Bone marrow (tissue), 2 donors: ENCODE results near the gene SARDH.

Experiments used
- DNase-seq, 2 donors: peaks; one replicate each; lab custom pipeline; 2025; lab: John Stamatoyannopoulos, UW

Gene SARDH

GRCh38 chr9:133703591-133704399 is 34.4 kb downstream of the SARDH start:
- DNase-seq = no peak

DNA sequence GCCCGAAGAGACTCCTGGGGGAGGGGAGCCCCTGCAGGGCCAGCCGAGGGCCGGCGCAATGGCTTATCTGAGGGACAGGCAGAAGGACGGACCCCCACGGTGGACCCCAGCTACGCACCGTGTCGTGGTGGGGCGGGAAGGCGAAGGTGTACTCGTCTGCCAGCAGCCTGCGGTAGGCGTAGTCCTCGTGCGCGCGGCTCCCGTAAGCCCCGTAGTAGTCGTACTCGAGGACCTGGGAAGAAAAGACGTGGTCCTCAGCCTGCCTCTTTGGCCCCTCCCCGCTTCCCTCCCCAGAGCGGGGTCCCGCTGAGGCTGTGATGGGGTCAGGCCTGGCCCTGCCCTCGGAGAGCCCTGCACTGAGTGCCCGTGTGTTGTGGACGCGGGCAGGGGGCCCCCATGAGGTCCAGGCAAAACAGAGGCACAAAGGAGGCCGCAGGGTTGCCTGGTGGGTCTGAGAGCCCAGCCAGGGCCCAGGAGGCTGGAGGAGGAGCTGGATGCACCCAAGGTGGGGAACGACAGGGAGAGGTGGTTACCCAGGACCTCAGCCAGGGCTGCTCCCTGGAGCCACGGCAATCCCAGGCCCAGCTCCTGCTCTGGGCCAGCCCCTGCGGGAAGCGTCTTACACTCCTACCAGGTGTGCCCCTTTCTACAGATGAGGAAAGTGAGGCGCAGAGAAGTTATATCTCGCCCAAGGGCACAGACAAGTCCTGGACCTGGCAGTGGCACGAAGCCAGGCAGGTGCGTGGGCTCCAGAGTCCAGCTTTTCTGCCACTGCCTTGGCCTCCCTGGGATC is 35.2 kb downstream of the SARDH start:
- no peak for DNase-seq

DNA sequence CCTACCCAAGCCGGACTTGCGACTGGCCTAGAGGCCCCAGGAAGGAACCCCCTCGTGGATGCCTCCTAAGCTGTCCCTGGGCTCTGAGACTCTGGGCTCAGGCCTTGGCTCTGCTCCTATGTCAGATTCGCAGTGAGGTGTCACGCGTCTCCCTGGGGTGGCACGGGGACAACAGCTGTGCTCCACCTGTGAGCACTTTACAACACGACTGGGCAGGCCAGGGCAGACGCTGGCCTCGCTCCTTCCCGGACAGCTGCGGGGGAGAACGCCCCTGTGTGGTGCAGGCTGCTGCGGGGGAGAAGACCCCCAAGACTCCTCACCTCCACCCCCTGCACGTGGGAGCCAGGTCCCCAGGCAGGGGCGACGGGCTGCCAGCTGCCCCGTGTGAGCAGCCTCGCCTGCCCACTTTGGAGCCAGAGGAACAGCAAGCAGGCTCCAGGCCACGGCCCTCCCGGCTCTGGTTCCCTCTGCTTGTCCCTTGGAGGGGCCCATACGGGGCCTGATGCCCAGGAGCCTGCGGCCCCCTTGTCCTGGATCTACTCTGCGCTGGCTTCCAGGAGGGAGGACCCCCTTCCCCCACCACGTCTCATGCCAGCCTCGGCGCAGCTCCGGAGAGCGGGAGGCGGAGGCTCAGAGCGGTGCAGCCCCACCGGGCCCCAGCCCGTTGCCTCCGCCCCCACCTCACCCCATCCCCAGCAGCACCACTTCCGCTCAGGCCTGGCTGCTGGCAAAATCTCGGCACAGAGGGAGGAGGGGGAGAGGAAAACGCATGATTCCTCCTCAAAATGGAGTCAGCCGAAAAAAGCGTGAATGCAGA is 36.0 kb downstream of the SARDH start:
- DNase-seq = no peak

GRCh38 chr9:133701321-133701980 is 36.7 kb downstream of the SARDH start:
- DNase-seq = no peak

DNA sequence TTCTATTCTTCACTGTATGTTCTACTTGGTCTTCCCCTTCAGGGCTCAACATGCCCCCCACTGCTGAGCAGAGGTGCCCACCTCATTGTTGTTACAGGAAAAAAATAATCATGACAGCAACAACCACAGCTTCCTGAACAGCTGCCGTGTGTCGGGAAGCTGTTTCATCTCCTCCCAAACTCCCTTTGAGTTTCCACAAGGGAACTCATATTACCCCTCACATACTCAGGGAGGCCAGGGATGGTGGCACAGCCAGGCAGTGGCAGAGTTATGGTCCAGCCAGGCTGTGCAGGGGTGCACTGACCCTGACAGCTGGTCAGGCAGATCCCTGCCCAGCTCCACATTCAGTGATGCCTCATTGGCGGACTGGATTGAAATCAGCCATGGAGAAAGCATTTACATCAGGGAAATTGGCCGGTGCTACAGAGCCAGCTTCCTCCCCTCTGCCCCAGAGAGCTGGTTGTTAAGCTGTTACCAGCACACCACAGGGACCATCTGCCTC is 37.3 kb downstream of the SARDH start:
- DNase-seq = no peak

GRCh38 chr9:133699546-133699945 is 38.6 kb downstream of the SARDH start:
- DNase-seq = no peak

DNA sequence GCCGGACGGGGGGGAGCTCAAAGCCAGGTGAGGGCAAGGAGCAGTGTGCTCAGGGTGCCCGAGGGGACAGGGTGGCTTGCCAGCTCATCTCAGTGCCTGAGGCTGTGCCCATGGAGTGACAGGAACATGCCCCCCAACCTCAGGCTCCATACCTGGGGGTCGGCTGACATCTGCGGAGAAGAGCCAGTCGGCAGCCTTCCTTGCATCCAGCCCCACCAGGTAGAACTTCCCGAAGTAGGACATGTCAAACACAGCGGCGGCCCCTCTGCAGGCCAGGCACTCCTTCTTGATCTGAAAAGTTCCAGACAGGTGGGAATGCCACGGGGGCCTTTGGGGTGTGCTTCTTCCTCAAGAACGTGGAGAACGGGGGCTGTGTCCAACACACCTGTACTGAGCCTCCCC is 42.1 kb downstream of the SARDH start:
- no peak for DNase-seq

- DNase-seq = no peak
These were observed 43.5 kb downstream of the SARDH start for GRCh38 chr9:133694686-133695085.

DNA sequence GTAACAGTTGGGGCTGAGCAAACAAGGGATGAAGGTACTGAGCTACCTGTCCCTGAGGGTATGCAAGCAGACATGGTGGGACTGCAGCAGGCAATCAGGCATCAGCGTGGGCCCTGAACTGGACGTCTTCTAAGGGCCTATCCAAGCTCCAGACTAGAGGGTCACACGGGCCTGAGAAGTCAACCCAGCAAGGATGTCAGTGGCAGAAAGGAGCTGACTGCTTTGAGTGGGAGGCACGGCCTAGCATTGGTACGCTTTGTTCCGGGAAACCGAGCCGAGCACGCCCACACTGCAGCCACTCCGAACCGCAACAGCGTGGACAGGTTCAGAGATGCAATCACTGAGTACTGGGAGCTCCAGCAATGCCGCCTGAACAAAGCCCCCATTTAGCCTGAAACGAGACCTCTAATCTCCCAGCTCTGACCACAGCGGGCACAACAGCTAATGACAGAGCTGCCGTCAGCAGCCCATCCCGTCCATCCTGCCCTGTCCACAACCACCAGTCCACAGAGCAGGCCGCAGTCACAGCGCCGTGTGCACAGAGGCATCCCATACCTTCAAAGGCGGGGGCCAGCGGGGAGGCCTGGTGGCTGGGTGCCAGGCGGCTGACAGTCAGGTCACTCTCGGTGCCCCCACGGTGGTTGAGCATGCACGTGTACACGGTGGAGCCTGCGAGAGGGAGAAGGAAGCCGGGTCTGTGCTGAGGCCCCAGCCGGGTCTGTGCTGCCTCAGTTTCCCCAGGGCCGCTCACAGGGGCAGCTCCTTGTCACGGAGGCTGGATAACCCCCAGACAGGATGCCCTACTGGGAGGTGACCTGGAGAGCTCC is 44.2 kb downstream of the SARDH start:
- DNase-seq = no peak

DNA sequence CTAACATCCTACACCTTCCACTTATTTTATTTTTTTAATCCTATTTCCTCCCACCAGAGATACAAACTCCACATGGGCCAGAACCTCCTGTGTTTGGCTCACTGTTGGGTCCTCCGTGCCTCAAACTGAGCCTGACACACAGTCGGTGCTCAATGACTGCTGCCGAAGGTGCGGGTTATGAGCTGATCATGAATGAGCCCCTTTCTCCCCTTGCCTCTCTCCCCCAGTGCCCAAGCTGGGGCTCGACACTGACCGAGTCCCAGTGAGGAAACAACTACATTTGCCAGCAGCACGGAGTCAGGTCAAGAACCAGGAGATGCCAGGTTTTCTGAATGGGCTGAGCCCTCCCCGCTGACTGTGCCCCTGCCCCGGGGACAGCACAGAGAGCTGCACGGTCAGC is 45.0 kb downstream of the SARDH start:
- DNase-seq = no peak

- DNase-seq = no peak
These were observed 45.7 kb downstream of the SARDH start for GRCh38 chr9:133692364-133692985.

- no peak for DNase-seq
These were observed 46.4 kb downstream of the SARDH start for GRCh38 chr9:133691626-133692363.

DNA sequence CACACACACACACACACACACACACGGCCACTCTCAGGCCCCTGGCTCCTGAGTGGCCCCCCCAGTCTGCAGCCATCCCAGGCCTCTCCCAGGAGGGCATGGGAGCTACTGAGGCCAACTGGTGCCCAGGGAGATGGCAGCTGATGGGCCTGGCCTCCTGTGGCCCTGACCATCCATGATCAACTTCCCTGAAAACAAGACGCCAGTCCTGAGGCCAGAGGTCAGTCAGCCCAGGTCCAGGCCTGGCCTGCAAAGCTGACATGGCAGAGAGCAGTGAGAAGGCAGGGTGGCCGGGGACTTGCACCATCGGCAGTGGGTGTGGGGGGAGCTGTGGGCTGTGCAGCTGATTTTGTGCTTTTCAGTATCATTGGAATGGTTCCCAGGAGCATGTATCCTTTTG is 47.0 kb downstream of the SARDH start:
- no peak for DNase-seq

DNA sequence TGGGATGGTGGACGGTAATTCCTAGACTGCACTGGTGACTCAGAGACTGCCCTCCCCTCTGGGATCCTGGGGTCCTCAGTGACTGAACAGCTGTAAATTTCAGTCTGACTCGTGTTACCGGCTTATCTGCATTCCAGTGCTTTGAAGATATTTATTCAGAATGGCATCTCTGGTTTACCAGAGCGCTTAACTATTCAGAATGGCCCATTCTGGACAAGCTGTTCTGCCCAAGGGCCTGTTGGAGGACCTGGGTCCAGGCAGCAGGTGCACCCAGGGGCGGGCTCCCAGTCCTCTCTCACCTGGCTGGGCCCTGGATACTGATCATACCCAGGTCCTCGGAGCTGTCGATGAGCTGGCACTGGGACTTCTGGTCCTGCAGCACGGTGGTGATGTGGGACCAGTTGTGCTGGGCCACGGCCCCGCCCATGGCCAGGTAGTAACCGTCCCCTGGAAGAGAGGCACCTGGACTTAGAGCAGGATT is 48.0 kb downstream of the SARDH start:
- DNase-seq = no peak

DNA sequence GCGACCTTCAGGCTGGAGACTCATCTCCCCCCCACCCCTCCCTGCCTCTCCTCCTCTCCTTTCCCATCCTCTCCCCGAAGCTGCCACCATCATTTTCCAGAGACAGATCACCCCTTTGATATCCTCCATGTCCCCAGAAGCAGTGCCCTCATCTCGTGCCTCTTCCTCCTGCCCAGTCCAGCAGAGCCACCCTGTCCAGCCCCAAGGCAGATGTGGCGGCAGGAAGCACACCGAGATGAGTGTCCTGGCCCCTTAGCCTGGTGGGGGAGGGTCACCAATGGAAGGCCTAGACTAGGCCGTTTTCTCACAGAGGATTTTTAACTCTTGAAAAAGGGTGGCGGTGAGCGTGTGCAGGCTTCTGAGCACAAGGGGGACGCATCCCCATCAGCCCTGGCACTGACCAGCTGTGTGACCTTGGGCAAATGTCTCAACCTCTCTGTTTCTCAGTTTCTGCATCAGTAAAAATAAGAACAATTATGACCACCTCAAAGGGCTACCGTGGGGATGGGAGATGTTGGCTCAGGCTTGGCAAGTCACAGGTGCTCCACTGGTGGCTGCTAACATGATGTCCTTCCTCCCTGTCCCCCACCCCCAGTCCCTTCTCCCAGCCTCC is 48.9 kb downstream of the SARDH start:
- DNase-seq = no peak

GRCh38 chr9:133687856-133688761 is 50.0 kb downstream of the SARDH start:
- DNase-seq = no peak

DNA sequence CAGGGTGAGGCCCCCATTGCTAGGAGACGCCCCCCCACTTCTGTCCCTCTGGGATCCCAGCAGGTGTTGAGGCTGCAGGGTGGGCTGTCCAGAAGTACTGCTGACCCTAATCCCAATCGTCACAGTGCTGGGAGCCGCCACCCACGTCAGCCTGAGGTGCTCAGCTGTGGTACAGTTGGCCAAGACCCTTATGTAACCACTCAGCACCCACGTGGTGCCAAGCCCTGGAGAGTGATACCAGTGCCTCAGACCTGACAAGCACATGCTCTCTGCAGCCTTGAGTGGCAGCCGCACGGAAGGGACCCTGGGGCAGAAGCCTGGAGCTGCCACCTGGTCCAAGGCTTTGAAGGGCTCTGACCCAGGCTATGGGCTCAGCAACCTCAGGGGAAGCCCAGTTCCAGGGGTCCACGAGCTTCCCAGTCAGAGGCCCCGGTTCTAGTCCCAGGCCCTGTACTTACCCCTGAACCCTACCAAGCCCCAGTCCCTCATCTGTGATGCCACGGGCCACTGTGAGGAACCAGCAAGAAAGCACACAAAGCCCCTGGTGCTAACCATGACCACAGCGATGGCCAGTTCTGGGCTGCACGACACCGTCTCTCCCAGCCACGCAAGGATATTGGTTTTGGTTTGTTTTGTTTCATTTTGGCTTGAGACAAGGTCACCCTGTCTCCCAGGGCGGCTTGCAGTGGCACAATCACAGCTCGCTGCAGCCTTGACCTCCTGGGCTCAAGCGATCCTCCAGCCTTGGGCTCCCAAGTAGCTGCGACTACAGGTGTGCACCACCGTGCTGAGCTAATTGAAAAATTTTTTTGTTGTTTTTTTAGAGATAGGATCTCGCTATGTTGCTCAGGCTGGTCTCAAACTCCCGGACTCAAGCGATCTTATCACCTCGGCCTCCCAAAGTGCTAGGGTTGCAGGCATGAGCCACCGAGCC is 51.2 kb downstream of the SARDH start:
- DNase-seq = no peak
